ENCODE measurements around the gene SNAI3.

SNAI3 gene

GRCh38 chr16:88686439-88687253 lies at the start of gene SNAI3:
Gene SNAI3, minus strand, starts transcription at chr16:88686507. Its CDS starts 101 bp downstream, at chr16:88686406.
- Histone ChIP-seq H3K27me3 (ENCODE audit: control insufficient read depth in 5 of 5, insufficient read depth in 4 of 5, low read length in 5 of 5) (peaks cover 20 to 55% (median 46%) of the 10 kb centered on the region in 5 donors), H3K36me3 (ENCODE audit: control insufficient read depth in 5 of 5, insufficient read depth in 5 of 5, low read length in 5 of 5) (no peaks in the 10 kb centered on the region), H3K9me3 (ENCODE audit: control insufficient read depth in 5 of 5, low read length in 5 of 5) (no peaks in the 10 kb centered on the region), H3K27ac (ENCODE audit: low read depth, low read length) (no peak within 1 kb of the TSS), H3K4me1 (ENCODE audit: control insufficient read depth in 5 of 5, insufficient read depth in 5 of 5, low read length in 5 of 5) (peaks cover 0 to 40% (median 30%) of the 10 kb centered on the region in 5 donors), H3K4me3 (ENCODE audit: low read depth in 1 of 5, low read length in 5 of 5) (peak within 1 kb of the TSS in 4 of 5 donors; percentile 47 to 68 (median 57)), H3K9ac (ENCODE audit: low read length in 5 of 5) (peak within 1 kb of the TSS in 3 of 5 donors; percentile 35 to 41 (median 39))

- H3K27ac ChIP-seq (ENCODE audit: low read depth, low read length), result no peak overlapping the region
- no peaks in the 10 kb centered on the region for H3K27me3 ChIP-seq (ENCODE audit: control insufficient read depth in 5 of 5, insufficient read depth in 4 of 5, low read length in 5 of 5)
- peaks cover 0 to 93% (median 84%) of the 10 kb centered on the region in 5 donors for H3K36me3 ChIP-seq (ENCODE audit: control insufficient read depth in 5 of 5, insufficient read depth in 5 of 5, low read length in 5 of 5)
- H3K4me3 ChIP-seq (ENCODE audit: low read depth in 1 of 5, low read length in 5 of 5), result no peak overlapping the region
- H3K4me1 ChIP-seq (ENCODE audit: control insufficient read depth in 5 of 5, insufficient read depth in 5 of 5, low read length in 5 of 5), result peaks cover 0 to 5% (median 2%) of the 10 kb centered on the region in 5 donors
- H3K9me3 ChIP-seq (ENCODE audit: control insufficient read depth in 5 of 5, low read length in 5 of 5), result no peaks in the 10 kb centered on the region
- H3K9ac ChIP-seq (ENCODE audit: low read length in 5 of 5), result no peak overlapping the region
Observed at GRCh38 chr16:88736088-88736487, 49.8 kb upstream of the SNAI3 start.

- Histone ChIP-seq H3K4me1 (ENCODE audit: control insufficient read depth in 5 of 5, insufficient read depth in 5 of 5, low read length in 5 of 5) (peaks cover 0 to 5% (median 2%) of the 10 kb centered on the region in 5 donors), H3K9ac (ENCODE audit: low read length in 5 of 5) (no peak overlapping the region), H3K9me3 (ENCODE audit: control insufficient read depth in 5 of 5, low read length in 5 of 5) (no peaks in the 10 kb centered on the region), H3K27me3 (ENCODE audit: control insufficient read depth in 5 of 5, insufficient read depth in 4 of 5, low read length in 5 of 5) (no peaks in the 10 kb centered on the region), H3K4me3 (ENCODE audit: low read depth in 1 of 5, low read length in 5 of 5) (no peak overlapping the region), H3K27ac (ENCODE audit: low read depth, low read length) (no peak overlapping the region), H3K36me3 (ENCODE audit: control insufficient read depth in 5 of 5, insufficient read depth in 5 of 5, low read length in 5 of 5) (peaks cover 0 to 93% (median 84%) of the 10 kb centered on the region in 5 donors)
Observed at GRCh38 chr16:88735616-88736015, 49.3 kb upstream of the SNAI3 start.

GRCh38 chr16:88735121-88735520 lies 48.8 kb upstream of the SNAI3 start:
- H3K4me3 ChIP-seq (ENCODE audit: low read depth in 1 of 5, low read length in 5 of 5), result no peak overlapping the region
- no peaks in the 10 kb centered on the region for H3K9me3 ChIP-seq (ENCODE audit: control insufficient read depth in 5 of 5, low read length in 5 of 5)
- no peaks in the 10 kb centered on the region for H3K27me3 ChIP-seq (ENCODE audit: control insufficient read depth in 5 of 5, insufficient read depth in 4 of 5, low read length in 5 of 5)
- no peak overlapping the region for H3K27ac ChIP-seq (ENCODE audit: low read depth, low read length)
- peaks cover 0 to 93% (median 81%) of the 10 kb centered on the region in 5 donors for H3K36me3 ChIP-seq (ENCODE audit: control insufficient read depth in 5 of 5, insufficient read depth in 5 of 5, low read length in 5 of 5)
- peaks cover 0 to 5% (median 2%) of the 10 kb centered on the region in 5 donors for H3K4me1 ChIP-seq (ENCODE audit: control insufficient read depth in 5 of 5, insufficient read depth in 5 of 5, low read length in 5 of 5)
- no peak overlapping the region for H3K9ac ChIP-seq (ENCODE audit: low read length in 5 of 5)

GRCh38 chr16:88734361-88734728 lies 48.0 kb upstream of the SNAI3 start:
- H3K4me1 ChIP-seq (ENCODE audit: control insufficient read depth in 5 of 5, insufficient read depth in 5 of 5, low read length in 5 of 5), result peaks cover 0 to 5% (median 2%) of the 10 kb centered on the region in 5 donors

GRCh38 chr16:88733630-88734360 lies 47.5 kb upstream of the SNAI3 start:
- Histone ChIP-seq H3K27ac (ENCODE audit: low read depth, low read length) (no peak overlapping the region), H3K9ac (ENCODE audit: low read length in 5 of 5) (no peak overlapping the region), H3K36me3 (ENCODE audit: control insufficient read depth in 5 of 5, insufficient read depth in 5 of 5, low read length in 5 of 5) (peaks cover 0 to 85% (median 78%) of the 10 kb centered on the region in 5 donors), H3K27me3 (ENCODE audit: control insufficient read depth in 5 of 5, insufficient read depth in 4 of 5, low read length in 5 of 5) (no peaks in the 10 kb centered on the region), H3K4me3 (ENCODE audit: low read depth in 1 of 5, low read length in 5 of 5) (no peak overlapping the region), H3K9me3 (ENCODE audit: control insufficient read depth in 5 of 5, low read length in 5 of 5) (no peaks in the 10 kb centered on the region), H3K4me1 (ENCODE audit: control insufficient read depth in 5 of 5, insufficient read depth in 5 of 5, low read length in 5 of 5) (peaks cover 0 to 5% (median 2%) of the 10 kb centered on the region in 5 donors)

More at GRCh38 chr16:88734361-88734728, 48.0 kb upstream of the SNAI3 start:
- Histone ChIP-seq H3K9ac (ENCODE audit: low read length in 5 of 5) (no peak overlapping the region), H3K27me3 (ENCODE audit: control insufficient read depth in 5 of 5, insufficient read depth in 4 of 5, low read length in 5 of 5) (no peaks in the 10 kb centered on the region), H3K36me3 (ENCODE audit: control insufficient read depth in 5 of 5, insufficient read depth in 5 of 5, low read length in 5 of 5) (peaks cover 0 to 90% (median 79%) of the 10 kb centered on the region in 5 donors), H3K27ac (ENCODE audit: low read depth, low read length) (no peak overlapping the region), H3K9me3 (ENCODE audit: control insufficient read depth in 5 of 5, low read length in 5 of 5) (no peaks in the 10 kb centered on the region), H3K4me3 (ENCODE audit: low read depth in 1 of 5, low read length in 5 of 5) (no peak overlapping the region)

DNA sequence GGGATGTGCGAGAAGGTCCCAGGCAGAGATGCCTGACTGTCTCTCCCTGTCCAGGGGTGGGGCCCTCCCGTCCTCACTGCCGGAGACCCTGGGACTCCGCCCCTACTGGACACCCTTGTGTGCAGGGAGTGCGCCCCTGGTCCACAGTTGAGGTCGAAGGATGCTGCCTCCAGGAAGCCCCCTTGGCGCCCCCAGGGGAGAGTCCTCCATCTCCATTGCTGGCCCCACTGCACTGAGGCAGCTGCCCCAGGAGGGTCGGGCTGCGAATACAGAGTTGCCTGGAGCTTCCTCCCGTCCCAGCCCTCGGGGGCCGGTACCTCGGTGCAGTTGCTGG lies 46.6 kb upstream of the SNAI3 start:
- no peak overlapping the region for H3K9ac ChIP-seq (ENCODE audit: low read length in 5 of 5)
- no peaks in the 10 kb centered on the region for H3K9me3 ChIP-seq (ENCODE audit: control insufficient read depth in 5 of 5, low read length in 5 of 5)
- H3K4me3 ChIP-seq (ENCODE audit: low read depth in 1 of 5, low read length in 5 of 5), result no peak overlapping the region
- H3K27me3 ChIP-seq (ENCODE audit: control insufficient read depth in 5 of 5, insufficient read depth in 4 of 5, low read length in 5 of 5), result no peaks in the 10 kb centered on the region
- H3K27ac ChIP-seq (ENCODE audit: low read depth, low read length), result no peak overlapping the region
- peaks cover 0 to 80% (median 73%) of the 10 kb centered on the region in 5 donors for H3K36me3 ChIP-seq (ENCODE audit: control insufficient read depth in 5 of 5, insufficient read depth in 5 of 5, low read length in 5 of 5)
- peaks cover 0 to 5% (median 2%) of the 10 kb centered on the region in 5 donors for H3K4me1 ChIP-seq (ENCODE audit: control insufficient read depth in 5 of 5, insufficient read depth in 5 of 5, low read length in 5 of 5)

DNA sequence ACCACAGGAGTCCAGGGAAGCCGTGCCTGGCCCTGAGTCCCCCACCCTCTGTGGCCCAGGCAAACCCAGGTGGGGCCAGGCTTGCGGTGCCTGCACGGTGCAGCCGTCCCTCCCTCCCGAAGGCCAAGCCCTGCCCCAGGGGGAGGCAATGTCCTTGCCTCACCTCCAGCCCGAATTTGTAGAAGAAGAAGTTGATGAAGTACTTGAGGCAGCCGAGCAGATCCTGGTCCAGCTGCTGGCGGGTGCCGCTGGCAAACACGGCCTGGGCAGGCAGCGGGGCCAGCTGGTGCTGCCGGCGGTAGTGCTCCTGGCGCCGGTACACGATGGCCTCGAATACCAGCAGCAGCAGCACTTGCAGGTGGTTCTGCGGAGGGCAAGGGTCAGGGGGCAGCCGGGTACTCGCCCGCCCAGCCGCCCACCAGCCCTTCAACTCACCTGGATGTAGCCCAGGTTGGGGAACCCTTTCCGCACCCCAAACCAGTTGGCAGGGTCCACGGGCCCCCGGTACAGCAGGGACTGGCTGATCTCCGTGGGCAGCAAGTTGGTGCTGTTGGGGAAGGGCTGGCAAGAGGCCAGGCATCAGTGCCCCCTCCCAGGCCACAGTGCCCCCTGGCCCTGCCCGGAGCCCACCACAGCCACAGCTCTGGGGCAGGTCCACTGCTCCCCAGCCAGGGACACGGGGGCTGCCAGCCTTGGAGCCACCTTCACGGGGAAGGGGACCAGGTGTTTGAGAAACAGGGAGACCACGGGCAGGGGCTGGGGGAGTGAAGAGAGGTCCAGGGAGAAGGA lies 46.1 kb upstream of the SNAI3 start:
- no peak overlapping the region for H3K4me3 ChIP-seq (ENCODE audit: low read depth in 1 of 5, low read length in 5 of 5)
- no peaks in the 10 kb centered on the region for H3K9me3 ChIP-seq (ENCODE audit: control insufficient read depth in 5 of 5, low read length in 5 of 5)
- no peaks in the 10 kb centered on the region for H3K27me3 ChIP-seq (ENCODE audit: control insufficient read depth in 5 of 5, insufficient read depth in 4 of 5, low read length in 5 of 5)
- no peak overlapping the region for H3K27ac ChIP-seq (ENCODE audit: low read depth, low read length)
- no peaks in the 10 kb centered on the region for H3K4me1 ChIP-seq (ENCODE audit: control insufficient read depth in 5 of 5, insufficient read depth in 5 of 5, low read length in 5 of 5)
- no peak overlapping the region for H3K9ac ChIP-seq (ENCODE audit: low read length in 5 of 5)
- peaks cover 0 to 80% (median 73%) of the 10 kb centered on the region in 5 donors for H3K36me3 ChIP-seq (ENCODE audit: control insufficient read depth in 5 of 5, insufficient read depth in 5 of 5, low read length in 5 of 5)

DNA sequence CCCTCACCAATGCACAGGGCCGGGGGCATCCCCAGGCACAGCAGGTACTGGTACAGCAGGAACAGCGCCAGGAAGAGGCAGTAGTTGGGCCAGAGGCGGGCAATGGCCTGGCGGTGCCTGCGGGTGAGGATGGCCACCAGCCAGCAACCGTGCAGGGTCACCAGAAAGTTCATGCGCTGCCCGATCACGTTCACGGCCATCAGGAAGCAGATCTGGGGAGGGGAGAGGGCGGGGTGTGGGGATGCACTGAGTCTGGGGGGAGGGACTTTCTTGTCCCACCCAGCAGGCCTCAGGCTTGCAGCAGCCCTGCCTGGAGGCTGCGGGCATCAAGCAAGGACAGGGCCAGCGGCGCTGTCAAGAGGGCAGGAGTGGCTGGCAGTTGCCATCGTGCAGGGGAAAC lies 45.4 kb upstream of the SNAI3 start:
- Histone ChIP-seq H3K27ac (ENCODE audit: low read depth, low read length) (no peak overlapping the region), H3K4me3 (ENCODE audit: low read depth in 1 of 5, low read length in 5 of 5) (no peak overlapping the region), H3K4me1 (ENCODE audit: control insufficient read depth in 5 of 5, insufficient read depth in 5 of 5, low read length in 5 of 5) (no peaks in the 10 kb centered on the region), H3K9ac (ENCODE audit: low read length in 5 of 5) (no peak overlapping the region), H3K9me3 (ENCODE audit: control insufficient read depth in 5 of 5, low read length in 5 of 5) (no peaks in the 10 kb centered on the region), H3K36me3 (ENCODE audit: control insufficient read depth in 5 of 5, insufficient read depth in 5 of 5, low read length in 5 of 5) (peaks cover 0 to 84% (median 78%) of the 10 kb centered on the region in 5 donors), H3K27me3 (ENCODE audit: control insufficient read depth in 5 of 5, insufficient read depth in 4 of 5, low read length in 5 of 5) (no peaks in the 10 kb centered on the region)
